GM21619 (cell line): ENCODE data around the gene HPX.

ENCODE experiments used
- ATAC-seq: cut with Tn5 transposase; IDR thresholded peaks from one replicate; pipeline ENCODE4 v1.9.1; 2021; ENCODE audit not compliant: unreplicated experiment

Gene HPX

GRCh38 chr11:6440906-6441358 is at the start of gene HPX:
TSS of gene HPX (minus strand) at chr11:6440987. CDS start at chr11:6440963, 24 bp downstream.
- no peak for ATAC-seq

GRCh38 chr11:6489306-6489705 is 48.5 kb upstream of the HPX start:
- ATAC-seq: no peak

- ATAC-seq: no peak
Measured at GRCh38 chr11:6488821-6489220, 48.0 kb upstream of the HPX start.

GRCh38 chr11:6488342-6488741 is 47.6 kb upstream of the HPX start:
- ATAC-seq: no peak

GRCh38 chr11:6486938-6487337 is 46.2 kb upstream of the HPX start:
- peak; percentile 52 for ATAC-seq

GRCh38 chr11:6486256-6486655 is 45.5 kb upstream of the HPX start:
- no peak for ATAC-seq

- no peak for ATAC-seq
Measured at GRCh38 chr11:6485661-6486060, 44.9 kb upstream of the HPX start.

GRCh38 chr11:6483015-6483414 is 42.2 kb upstream of the HPX start:
- no peak for ATAC-seq

GRCh38 chr11:6482441-6482840 is 41.7 kb upstream of the HPX start:
- no peak for ATAC-seq

- no peak for ATAC-seq
Measured at GRCh38 chr11:6481924-6482275, 41.1 kb upstream of the HPX start.

- ATAC-seq: peak; percentile 99
Measured at GRCh38 chr11:6481012-6481923, 40.5 kb upstream of the HPX start, which contains the start of the genes ARFIP2 and TIMM10B. TSS of gene ARFIP2 (minus strand) at chr11:6481331. CDS start at chr11:6480421, 910 bp downstream. TSS of gene TIMM10B (plus strand) at chr11:6481501. CDS start at chr11:6481517, 16 bp downstream.

GRCh38 chr11:6480299-6480914 is 39.6 kb upstream of the HPX start:
- ATAC-seq: no peak

- no peak for ATAC-seq
Measured at GRCh38 chr11:6476571-6476970, 35.8 kb upstream of the HPX start.

- ATAC-seq: no peak
Measured at GRCh38 chr11:6475936-6476335, 35.1 kb upstream of the HPX start.

GRCh38 chr11:6474806-6475500 is 34.2 kb upstream of the HPX start:
- no peak for ATAC-seq

- no peak for ATAC-seq
Measured at GRCh38 chr11:6474413-6474792, 33.6 kb upstream of the HPX start.

GRCh38 chr11:6473451-6474412 is 32.9 kb upstream of the HPX start, which contains the start of gene TRIM3:
TSS of gene TRIM3 (minus strand) at chr11:6473941. CDS start at chr11:6465695, 8,246 bp downstream.
- ATAC-seq: peak; percentile 64

GRCh38 chr11:6472934-6473333 is 32.1 kb upstream of the HPX start:
- ATAC-seq: no peak

GRCh38 chr11:6469599-6469998 is 28.8 kb upstream of the HPX start:
- ATAC-seq: no peak
